CD4-positive, CD25-positive, alpha-beta regulatory T cell (primary cell): Measurements from ENCODE around the gene GATA5. TPM values are rescaled to one million over a fixed set of nuclear protein-coding genes. Genes with fewer than 3 reads are reported as not detected.

Experiments
- ATAC-seq, 2 donors: fragments of 150-1000 bp; cut with Tn5 transposase; one replicate each; pipeline ENCODE4 v1.10.0; 2021; ENCODE audit warnings: low read depth in 2 of 2, moderate number of reproducible peaks in 2 of 2, moderate library complexity in 1 of 2
- DNase-seq, 3 donors: peaks; one replicate each; pipeline versions ENCODE4 v3.0.0 to v3.0.0-alpha.2; 2012 to 2022; ENCODE audit warnings: mixed read lengths in 1 of 3
- H3K27ac ChIP-seq: one replicate; pipeline ENCODE4 v1.7.0; 2013; ENCODE audit warnings: mild to moderate bottlenecking, low read length; ENCODE audit not compliant: insufficient read depth, poor library complexity, severe bottlenecking
- H3K27me3 ChIP-seq: one replicate; pipeline ENCODE4 v1.7.0; 2013; ENCODE audit warnings: low read length; ENCODE audit not compliant: control insufficient read depth, insufficient read depth
- H3K36me3 ChIP-seq: one replicate; pipeline ENCODE4 v1.7.0; 2013; ENCODE audit warnings: mild to moderate bottlenecking, low read length, moderate library complexity; ENCODE audit not compliant: control insufficient read depth, insufficient read depth
- H3K4me1 ChIP-seq: 2 replicates; pipeline ENCODE4 v1.7.0; 2013; ENCODE audit warnings: mild to moderate bottlenecking, low read length; ENCODE audit not compliant: insufficient read depth, control insufficient read depth, poor library complexity, severe bottlenecking
- H3K4me3 ChIP-seq: one replicate; pipeline ENCODE4 v1.7.0; 2013; ENCODE audit warnings: low read depth, mild to moderate bottlenecking, low read length, moderate library complexity
- H3K9me3 ChIP-seq, 2 experiments: 1 replicate in 1 of 2; 2 replicates in 1 of 2; pipeline ENCODE4 v1.7.0; 2013; ENCODE audit warnings: low read length in 2 of 2, mild to moderate bottlenecking in 1 of 2, moderate library complexity in 1 of 2; ENCODE audit not compliant: control insufficient read depth in 2 of 2
- H3K27ac Mint-ChIP-seq, 3 donors: one replicate each; pipeline ENCODE4 v1.8.0; 2020 to 2022; ENCODE audit warnings: mild to moderate bottlenecking in 3 of 3, mixed read lengths in 3 of 3, moderate library complexity in 2 of 3
- H3K27me3 Mint-ChIP-seq: one replicate; pipeline ENCODE4 v1.8.0; 2022; ENCODE audit warnings: mild to moderate bottlenecking, mixed read lengths
- H3K36me3 Mint-ChIP-seq: one replicate; pipeline ENCODE4 v1.8.0; 2020; ENCODE audit warnings: mixed read lengths
- H3K4me1 Mint-ChIP-seq, 4 donors: one replicate each; pipeline ENCODE4 v1.8.0; 2020 to 2022; ENCODE audit warnings: mixed read lengths in 4 of 4, mild to moderate bottlenecking in 1 of 4
- H3K4me3 Mint-ChIP-seq, 4 donors: one replicate each; pipeline ENCODE4 v1.8.0; 2020 to 2022; ENCODE audit warnings: mild to moderate bottlenecking in 4 of 4, mixed read lengths in 4 of 4, moderate library complexity in 3 of 4
- H3K9me3 Mint-ChIP-seq, 7 donors: one replicate each; pipeline ENCODE4 v1.8.0; 2020 to 2022; ENCODE audit warnings: mixed read lengths in 7 of 7, mild to moderate bottlenecking in 3 of 7, moderate library complexity in 2 of 7
- polyA plus RNA-seq, 4 donors: library from polyadenylated mRNA; unstranded; fragments of 300-500 nt; fragmentation: Illumina TruSeq; gene quantifications; one replicate each; pipeline ENCODE4 v1.2.3, GENCODE V29; 2021
- total RNA-seq: library from RNA; stranded (reverse); gene quantifications from one replicate; pipeline ENCODE4 v1.2.3, GENCODE V29; 2022

Gene GATA5
- total and polyA plus RNA-seq, 5 donors from 2014 or later: not detected

DNA sequence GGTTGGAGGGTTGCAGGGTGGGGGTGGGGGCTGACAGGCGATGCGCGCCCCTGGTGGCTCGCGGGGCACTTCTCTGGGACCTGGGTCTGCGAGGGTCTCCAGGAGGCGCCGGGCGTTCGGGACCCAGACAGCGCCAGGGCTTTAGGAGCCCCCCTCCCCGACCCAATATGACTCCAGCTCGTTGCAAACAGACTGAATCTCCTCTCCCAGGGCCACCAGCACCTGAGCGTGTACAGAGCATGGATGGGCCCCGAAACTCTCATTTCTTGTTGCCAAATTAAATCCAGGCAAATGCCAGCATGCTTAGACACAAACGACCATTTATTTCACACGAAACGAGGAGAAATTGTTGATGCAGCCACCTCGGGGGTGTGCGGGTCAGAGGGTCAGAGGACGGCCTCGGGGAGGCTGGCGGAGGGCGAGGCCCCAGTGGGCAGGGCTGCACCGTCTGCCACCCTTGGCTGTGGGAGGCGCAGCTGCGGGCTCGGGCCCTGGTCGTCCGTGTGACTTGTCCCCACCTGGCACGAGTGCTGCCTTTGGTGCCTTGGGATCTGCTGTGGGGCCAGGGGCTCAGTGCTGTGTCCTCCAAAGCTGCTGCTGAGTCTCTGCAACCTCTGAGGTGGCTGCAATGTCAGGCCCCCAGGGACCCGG is 20.9 kb upstream of the GATA5 start:
- no peak for ATAC-seq

DNA sequence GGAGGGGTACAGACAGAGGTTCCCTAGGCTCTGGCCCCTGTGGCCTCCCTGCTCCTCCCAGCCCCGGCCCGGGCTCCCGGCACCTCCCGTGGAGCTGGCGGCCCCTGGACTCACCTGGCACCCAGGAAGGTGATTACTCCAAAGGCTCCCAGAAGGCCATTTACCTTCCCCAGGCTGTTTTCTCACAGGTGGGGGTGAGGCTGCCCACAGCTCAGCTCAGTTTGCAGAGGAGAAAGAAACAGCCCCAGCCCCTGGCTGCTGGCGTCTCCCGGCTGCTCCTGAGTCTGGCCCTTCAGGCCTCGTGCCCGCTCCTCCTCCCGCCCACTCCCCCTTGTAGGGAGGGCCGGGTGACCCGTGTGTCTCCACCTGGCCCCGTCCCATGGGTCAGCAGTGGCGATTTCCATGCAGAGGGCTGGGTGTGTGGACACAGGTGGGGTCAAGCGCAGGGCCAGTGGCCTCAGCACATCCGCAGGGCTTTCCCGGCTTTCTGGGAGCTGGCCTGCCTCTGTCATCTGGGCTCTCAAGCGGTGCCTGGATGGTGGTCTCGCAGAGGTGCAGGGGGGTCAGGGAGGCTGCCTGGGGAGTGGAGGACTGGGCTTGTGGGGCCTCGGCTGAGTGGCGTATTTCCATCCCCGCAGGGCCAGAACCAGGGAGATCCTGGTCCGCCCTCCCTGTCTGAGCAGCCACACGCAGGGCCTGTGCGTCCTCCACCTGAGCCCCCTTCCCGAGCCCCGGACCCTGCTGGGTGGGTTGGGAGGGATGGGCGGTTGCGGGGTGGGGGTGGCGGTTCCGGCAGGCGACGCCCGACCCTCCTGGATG is 20.2 kb upstream of the GATA5 start:
- Mint-ChIP-seq H3K27ac (no peak overlapping the region), H3K4me1 (peaks cover 0 to 14% (median 9%) of the 10 kb centered on the region in 4 donors), H3K4me3 (no peak overlapping the region), H3K36me3 (no peaks in the 10 kb centered on the region), H3K27me3 (no peaks in the 10 kb centered on the region), H3K9me3 (peaks cover 0 to 2% (median 0%) of the 10 kb centered on the region in 7 donors)
- Histone ChIP-seq H3K27ac (no peak overlapping the region), H3K9me3 (no peaks in the 10 kb centered on the region), H3K36me3 (no peaks in the 10 kb centered on the region), H3K4me3 (no peak overlapping the region), H3K4me1 (peaks cover 7% of the 10 kb centered on the region), H3K27me3 (no peaks in the 10 kb centered on the region)
- DNase-seq (no peak), ATAC-seq (no peak)

More for the DNA sequence above, 20.9 kb upstream of the GATA5 start:
- Mint-ChIP-seq H3K4me3 (no peak overlapping the region), H3K9me3 (peaks cover 0 to 2% (median 0%) of the 10 kb centered on the region in 7 donors), H3K36me3 (no peaks in the 10 kb centered on the region), H3K4me1 (peaks cover 0 to 20% (median 12%) of the 10 kb centered on the region in 4 donors), H3K27me3 (no peaks in the 10 kb centered on the region), H3K27ac (peak overlapping the region in 1 of 3 donors; percentile 48)
- Histone ChIP-seq H3K27me3 (no peaks in the 10 kb centered on the region), H3K36me3 (no peaks in the 10 kb centered on the region), H3K4me3 (no peak overlapping the region), H3K9me3 (no peaks in the 10 kb centered on the region), H3K4me1 (peaks cover 9% of the 10 kb centered on the region), H3K27ac (no peak overlapping the region)
- DNase-seq: peak in 1 of 3 donors; percentile 29

DNA sequence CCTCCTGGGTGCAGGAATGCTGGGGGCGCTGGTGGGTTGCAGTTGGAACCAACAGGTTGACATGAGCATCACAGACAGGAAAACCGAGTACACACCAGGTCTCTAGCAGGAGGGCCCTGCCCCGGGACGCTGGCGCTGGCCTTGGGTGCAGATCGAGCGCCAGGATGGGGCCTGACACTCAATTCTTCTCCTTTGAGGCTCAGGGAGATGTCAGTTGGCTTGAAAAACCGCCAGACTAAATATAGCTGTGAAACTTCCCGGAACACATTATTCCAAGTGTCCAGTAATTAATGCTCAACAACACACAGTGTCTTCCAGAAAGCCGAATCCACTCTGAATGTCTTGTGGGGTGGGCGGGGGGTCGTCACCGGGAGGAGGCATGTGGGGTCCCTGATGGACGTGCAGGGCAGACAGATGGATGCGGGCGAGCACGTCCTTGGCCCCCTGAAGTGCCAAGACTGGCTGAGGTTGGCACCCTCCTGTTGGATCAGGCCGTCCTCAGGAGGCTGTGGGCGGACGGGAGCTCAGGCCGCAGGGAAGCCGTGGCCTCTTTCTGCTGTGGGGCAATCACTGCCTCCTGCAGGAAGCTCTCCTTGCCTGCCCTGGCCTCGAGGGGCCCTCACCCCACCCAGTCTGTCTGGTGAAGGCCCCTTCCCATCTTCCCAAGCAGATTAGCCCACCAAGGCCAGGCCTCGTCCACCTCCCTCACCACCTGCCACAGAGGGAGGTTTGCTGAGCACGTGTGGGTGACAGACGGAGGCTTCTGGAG is 19.4 kb upstream of the GATA5 start:
- DNase-seq: no peak
- Mint-ChIP-seq H3K9me3 (peaks cover 0 to 2% (median 0%) of the 10 kb centered on the region in 7 donors), H3K27me3 (peaks cover 3% of the 10 kb centered on the region), H3K36me3 (no peaks in the 10 kb centered on the region), H3K27ac (no peak overlapping the region), H3K4me1 (peaks cover 0 to 7% (median 2%) of the 10 kb centered on the region in 4 donors), H3K4me3 (no peak overlapping the region)
- H3K27me3 ChIP-seq: no peaks in the 10 kb centered on the region
- H3K27ac ChIP-seq: no peak overlapping the region
- H3K4me3 ChIP-seq: no peak overlapping the region
- no peaks in the 10 kb centered on the region for H3K36me3 ChIP-seq
- ATAC-seq: no peak
- peaks cover 2% of the 10 kb centered on the region for H3K4me1 ChIP-seq
- H3K9me3 ChIP-seq: no peaks in the 10 kb centered on the region

- H3K27me3 ChIP-seq: no peaks in the 10 kb centered on the region
- no peaks in the 10 kb centered on the region for H3K4me1 ChIP-seq
- H3K36me3 Mint-ChIP-seq: no peaks in the 10 kb centered on the region
- no peaks in the 10 kb centered on the region for H3K36me3 ChIP-seq
- DNase-seq (no peak), ATAC-seq (no peak)
- peaks cover 0 to 2% (median under 1%) of the 10 kb centered on the region in 4 donors for H3K4me1 Mint-ChIP-seq
- no peak overlapping the region for H3K4me3 Mint-ChIP-seq
- H3K4me3 ChIP-seq: no peak overlapping the region
- peaks cover 8% of the 10 kb centered on the region for H3K27me3 Mint-ChIP-seq
- H3K27ac Mint-ChIP-seq: no peak overlapping the region
- H3K9me3 ChIP-seq: no peaks in the 10 kb centered on the region
- H3K27ac ChIP-seq: no peak overlapping the region
- peaks cover 0 to 2% (median 0%) of the 10 kb centered on the region in 7 donors for H3K9me3 Mint-ChIP-seq
These were observed 18.7 kb upstream of the GATA5 start for GRCh38 chr20:62494537-62494936.

- no peaks in the 10 kb centered on the region for H3K27me3 ChIP-seq
- H3K9me3 ChIP-seq: no peaks in the 10 kb centered on the region
- no peak for DNase-seq
- no peak overlapping the region for H3K27ac Mint-ChIP-seq
- H3K27ac ChIP-seq: no peak overlapping the region
- H3K9me3 Mint-ChIP-seq: peaks cover 0 to 2% (median 0%) of the 10 kb centered on the region in 7 donors
- no peaks in the 10 kb centered on the region for H3K4me1 ChIP-seq
- no peak for ATAC-seq
- H3K27me3 Mint-ChIP-seq: peaks cover 9% of the 10 kb centered on the region
- H3K4me3 ChIP-seq: no peak overlapping the region
- no peaks in the 10 kb centered on the region for H3K36me3 Mint-ChIP-seq
- no peak overlapping the region for H3K4me3 Mint-ChIP-seq
- no peaks in the 10 kb centered on the region for H3K36me3 ChIP-seq
- no peaks in the 10 kb centered on the region for H3K4me1 Mint-ChIP-seq
These were observed 18.1 kb upstream of the GATA5 start for GRCh38 chr20:62493886-62494285.

GRCh38 chr20:62493253-62493885 is 17.6 kb upstream of the GATA5 start:
- Mint-ChIP-seq H3K36me3 (no peaks in the 10 kb centered on the region), H3K4me1 (no peaks in the 10 kb centered on the region), H3K4me3 (no peak overlapping the region), H3K27me3 (peaks cover 14% of the 10 kb centered on the region), H3K27ac (no peak overlapping the region), H3K9me3 (peaks cover 0 to 2% (median 0%) of the 10 kb centered on the region in 7 donors)
- H3K9me3 ChIP-seq: no peaks in the 10 kb centered on the region
- no peak overlapping the region for H3K27ac ChIP-seq
- ATAC-seq (no peak), DNase-seq (no peak)
- H3K36me3 ChIP-seq: no peaks in the 10 kb centered on the region
- H3K27me3 ChIP-seq: no peaks in the 10 kb centered on the region
- no peaks in the 10 kb centered on the region for H3K4me1 ChIP-seq
- H3K4me3 ChIP-seq: no peak overlapping the region

DNA sequence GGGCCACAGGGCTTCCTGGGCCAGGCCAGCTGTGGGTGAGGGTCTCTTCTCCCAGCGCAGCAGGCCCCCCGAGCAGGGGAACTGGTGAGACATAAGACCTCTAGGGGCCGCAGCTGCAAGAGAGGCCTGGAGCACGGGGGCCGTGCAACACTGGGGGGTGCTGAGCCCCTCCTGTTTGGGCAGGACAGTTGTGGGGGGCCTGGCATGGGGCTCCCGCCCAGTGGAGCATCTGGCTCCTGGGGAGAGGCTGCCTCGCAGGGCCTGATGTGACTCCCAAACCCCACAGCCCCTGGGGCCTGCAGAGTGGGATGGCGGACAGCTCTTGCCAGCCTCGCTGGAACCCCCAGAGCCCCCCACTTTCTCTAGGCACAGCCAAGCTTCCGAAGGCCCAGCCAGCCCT is 16.9 kb upstream of the GATA5 start:
- H3K27ac ChIP-seq: no peak overlapping the region
- no peaks in the 10 kb centered on the region for H3K4me1 Mint-ChIP-seq
- H3K27ac Mint-ChIP-seq: no peak overlapping the region
- H3K36me3 Mint-ChIP-seq: no peaks in the 10 kb centered on the region
- H3K4me3 Mint-ChIP-seq: no peak overlapping the region
- DNase-seq (no peak), ATAC-seq (no peak)
- no peak overlapping the region for H3K4me3 ChIP-seq
- H3K9me3 Mint-ChIP-seq: peaks cover 0 to 2% (median 0%) of the 10 kb centered on the region in 7 donors
- H3K27me3 ChIP-seq: no peaks in the 10 kb centered on the region
- no peaks in the 10 kb centered on the region for H3K36me3 ChIP-seq
- H3K27me3 Mint-ChIP-seq: peaks cover 16% of the 10 kb centered on the region
- no peaks in the 10 kb centered on the region for H3K9me3 ChIP-seq
- H3K4me1 ChIP-seq: no peaks in the 10 kb centered on the region
